Testis (tissue), 3 donors: Measurements from ENCODE around the gene TNFRSF4. TPM values are rescaled to one million over a fixed set of nuclear protein-coding genes. Genes with fewer than 3 reads are reported as not detected.

Source experiments
- DNase-seq: peaks from one replicate; pipeline ENCODE4 v3.0.0-alpha.2; 2019
- H3K27ac ChIP-seq, 2 donors: fragments of 200-600 bp; sonication (generic); one replicate each; pipeline ENCODE4 v1.5.1; 2019
- H3K27me3 ChIP-seq: fragments of 200-600 bp; sonication (generic); one replicate; pipeline ENCODE4 v1.5.1; 2019
- H3K36me3 ChIP-seq: fragments of 200-600 bp; sonication (generic); one replicate; pipeline ENCODE4 v1.5.1; 2017; ENCODE audit warnings: low read depth; ENCODE audit errors: missing control alignments
- H3K4me1 ChIP-seq: fragments of 200-600 bp; sonication (generic); one replicate; pipeline ENCODE4 v1.5.1; 2019
- H3K4me3 ChIP-seq, 2 donors: fragments of 200-600 bp; sonication (generic); one replicate each; pipeline ENCODE4 v1.5.1; 2017 to 2019
- H3K9me3 ChIP-seq: fragments of 200-600 bp; sonication (generic); one replicate; pipeline ENCODE4 v1.5.1; 2017
- POLR2A ChIP-seq: fragments of 450-650 bp; IDR thresholded peaks from one replicate; pipeline ENCODE4 v1.6.1; 2017; ENCODE audit warnings: antibody characterized with exemption, mild to moderate bottlenecking, moderate library complexity
- WGBS, 2 donors: methylation state at CpG; one replicate each; pipeline ENCODE4 v1.1.5; 2018; 5-methylcytosine and 5-hydroxymethylcytosine counted together
- intact Hi-C: fragments of 100-400 bp; cut with DNase I; formaldehyde crosslinking; loops from one replicate; pipeline ENCODE4 v1.15.1; 2023; ENCODE audit warnings: low total_unique reads
- polyA plus RNA-seq: library from polyadenylated mRNA; stranded (reverse); fragments of 350-450 nt; fragmentation: Illumina TruSeq; extraction: RNeasy Lipid Tissue Mini Kit (QIAGEN cat#74804); gene quantifications from one replicate; pipeline ENCODE4 v1.2.3, GENCODE V29; 2014; ENCODE audit warnings: low read depth, low replicate concordance; ENCODE audit not compliant: insufficient read depth
- total RNA-seq, 2 donors: library from RNA; depleted of rRNA; stranded (reverse); fragments of >200 nt; gene quantifications; one replicate each; pipeline ENCODE4 v1.2.3, GENCODE V29; 2016
- TF ChIP-seq, protein P1 (sequence below), 3 experiments: fragments of 450-650 bp in 2 of 3; fragments of 200-600 bp in 1 of 3; sonication (generic) in 1 of 3; IDR thresholded peaks; one replicate each; pipeline ENCODE4 v1.5.1; 2016 to 2019; ENCODE audit warnings: antibody characterized with exemption in 3 of 3, mild to moderate bottlenecking in 2 of 3, moderate library complexity in 1 of 3

The TNFRSF4 gene
- total and polyA plus RNA-seq, 3 donors from 2014 or later = 0.80 to 1.4 (median 0.87) TPM

DNA sequence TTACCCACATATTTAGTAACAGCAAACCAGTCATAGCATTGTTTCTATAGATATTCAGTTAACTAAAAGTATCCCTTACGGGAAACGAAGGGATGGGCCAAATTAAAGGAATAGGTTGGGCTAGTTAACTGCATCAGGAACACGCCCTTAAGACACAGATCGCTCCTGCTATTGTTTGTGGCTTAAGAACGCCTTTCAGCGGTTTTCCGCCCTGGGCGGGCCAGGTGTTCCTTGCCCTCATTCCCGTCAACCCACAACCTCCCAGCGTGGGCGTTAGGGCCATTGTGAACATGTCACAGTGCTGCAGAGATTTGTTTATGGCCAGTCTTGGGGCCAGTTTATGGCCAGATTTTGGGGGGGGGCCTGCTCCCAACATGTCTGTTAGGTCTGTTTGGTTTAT is 22.2 kb downstream of the TNFRSF4 start:
- intact Hi-C loops = no loop called here
- 93 to 94% methylated on average over 11 of the region's 11 CpGs for WGBS, 2 donors
- no peak overlapping the region for H3K4me3 ChIP-seq
- H3K36me3 ChIP-seq = no peaks in the 10 kb centered on the region
- no peak overlapping the region for H3K27ac ChIP-seq
- DNase-seq = no peak
- TF ChIP-seq, protein P1, sequence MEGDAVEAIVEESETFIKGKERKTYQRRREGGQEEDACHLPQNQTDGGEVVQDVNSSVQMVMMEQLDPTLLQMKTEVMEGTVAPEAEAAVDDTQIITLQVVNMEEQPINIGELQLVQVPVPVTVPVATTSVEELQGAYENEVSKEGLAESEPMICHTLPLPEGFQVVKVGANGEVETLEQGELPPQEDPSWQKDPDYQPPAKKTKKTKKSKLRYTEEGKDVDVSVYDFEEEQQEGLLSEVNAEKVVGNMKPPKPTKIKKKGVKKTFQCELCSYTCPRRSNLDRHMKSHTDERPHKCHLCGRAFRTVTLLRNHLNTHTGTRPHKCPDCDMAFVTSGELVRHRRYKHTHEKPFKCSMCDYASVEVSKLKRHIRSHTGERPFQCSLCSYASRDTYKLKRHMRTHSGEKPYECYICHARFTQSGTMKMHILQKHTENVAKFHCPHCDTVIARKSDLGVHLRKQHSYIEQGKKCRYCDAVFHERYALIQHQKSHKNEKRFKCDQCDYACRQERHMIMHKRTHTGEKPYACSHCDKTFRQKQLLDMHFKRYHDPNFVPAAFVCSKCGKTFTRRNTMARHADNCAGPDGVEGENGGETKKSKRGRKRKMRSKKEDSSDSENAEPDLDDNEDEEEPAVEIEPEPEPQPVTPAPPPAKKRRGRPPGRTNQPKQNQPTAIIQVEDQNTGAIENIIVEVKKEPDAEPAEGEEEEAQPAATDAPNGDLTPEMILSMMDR (IDR thresholded peaks at IDR 0.05) = no peak
- no peak for TF ChIP-seq POLR2A
- no peaks in the 10 kb centered on the region for H3K4me1 ChIP-seq
- no peaks in the 10 kb centered on the region for H3K9me3 ChIP-seq
- H3K27me3 ChIP-seq = no peaks in the 10 kb centered on the region

DNA sequence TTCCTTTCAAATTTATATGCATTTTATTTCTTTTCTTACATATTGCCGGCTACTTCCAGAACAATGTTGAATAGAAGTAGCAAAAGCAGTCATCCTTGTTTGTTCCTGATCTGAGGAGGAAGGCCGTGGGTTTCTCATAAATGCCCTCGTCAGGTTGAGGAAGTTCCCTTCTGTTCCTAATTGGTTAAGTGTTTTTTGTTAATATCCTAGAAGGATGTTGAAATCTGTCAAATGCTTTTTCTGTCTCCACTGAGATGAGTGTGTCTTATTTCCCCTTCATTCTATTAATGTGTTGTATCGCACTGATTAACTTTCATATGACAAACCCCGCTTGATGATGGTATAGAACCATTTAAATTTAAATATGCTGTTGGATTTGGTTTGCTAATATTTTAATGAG is 24.8 kb downstream of the TNFRSF4 start:
- no peaks in the 10 kb centered on the region for H3K36me3 ChIP-seq
- H3K27me3 ChIP-seq = no peaks in the 10 kb centered on the region
- no peaks in the 10 kb centered on the region for H3K4me1 ChIP-seq
- TF ChIP-seq POLR2A = no peak
- TF ChIP-seq, protein P1 (IDR thresholded peaks at IDR 0.05) = no peak
- 81 to 84% methylated on average over 5 of the region's 5 CpGs for WGBS, 2 donors
- H3K27ac ChIP-seq = no peak overlapping the region
- DNase-seq = no peak
- H3K9me3 ChIP-seq = no peaks in the 10 kb centered on the region
- no peak overlapping the region for H3K4me3 ChIP-seq
- intact Hi-C loops = no loop called here

DNA sequence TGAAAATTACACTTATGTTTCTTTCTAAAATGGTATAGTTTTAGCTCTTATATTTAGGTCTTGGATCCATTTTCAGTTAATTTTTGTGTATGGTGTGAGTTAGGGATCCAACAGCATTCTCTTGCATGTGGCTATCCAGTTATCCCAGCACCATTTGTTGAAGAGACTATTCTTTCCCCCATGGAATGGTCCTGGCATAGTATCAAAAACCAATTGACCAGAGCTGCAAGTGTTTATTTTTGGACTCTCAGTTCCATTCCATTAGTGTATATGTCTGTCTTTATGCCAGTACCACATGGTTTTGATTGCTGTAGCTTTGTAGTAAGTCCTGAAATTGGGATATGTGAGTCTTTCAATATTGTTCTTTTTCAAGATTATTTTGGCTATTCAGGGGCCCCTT is 26.0 kb downstream of the TNFRSF4 start:
- TF ChIP-seq, protein P1 (IDR thresholded peaks at IDR 0.05) = no peak
- TF ChIP-seq POLR2A = no peak
- Histone ChIP-seq H3K4me3 (no peak overlapping the region), H3K27me3 (no peaks in the 10 kb centered on the region), H3K27ac (no peak overlapping the region), H3K4me1 (no peaks in the 10 kb centered on the region), H3K9me3 (no peaks in the 10 kb centered on the region), H3K36me3 (no peaks in the 10 kb centered on the region)
- intact Hi-C loops = no loop called here
- no peak for DNase-seq

GRCh38 chr1:1185101-1185765 is 28.7 kb downstream of the TNFRSF4 start:
- Histone ChIP-seq H3K36me3 (no peaks in the 10 kb centered on the region), H3K9me3 (no peaks in the 10 kb centered on the region), H3K4me3 (no peak overlapping the region), H3K27me3 (no peaks in the 10 kb centered on the region), H3K27ac (no peak overlapping the region), H3K4me1 (no peaks in the 10 kb centered on the region)
- TF ChIP-seq, protein P1 (IDR thresholded peaks at IDR 0.05) = no peak
- no peak for TF ChIP-seq POLR2A
- no peak for DNase-seq
- intact Hi-C loops = no loop called here
- WGBS, 2 donors = 86 to 87% methylated on average over 16 to 31 of the region's 31 CpGs
